GM06990 (cell line): ENCODE results near the gene KLHL29.

Experiments
- DNase-seq: peaks from one replicate; pipeline ENCODE4 v3.0.0-alpha.2; 2011; ENCODE audit not compliant: insufficient read length; ENCODE audit errors: extremely low read depth
- H3K27me3 ChIP-seq: replicated peaks from 2 replicates; pipeline ENCODE4 v1.6.0; 2011; ENCODE audit warnings: low read length; ENCODE audit not compliant: control insufficient read depth, insufficient read depth
- H3K36me3 ChIP-seq: 2 replicates; pipeline ENCODE4 v1.5.1; 2011; ENCODE audit warnings: low read length; ENCODE audit not compliant: control insufficient read depth, insufficient read depth
- H3K4me3 ChIP-seq: replicated peaks from 2 replicates; pipeline ENCODE4 v1.5.1; 2011; ENCODE audit warnings: low read depth, mild to moderate bottlenecking, control low read depth, low read length
- TF ChIP-seq, protein P1 (sequence below): IDR thresholded peaks from 2 replicates; pipeline ENCODE4 v1.5.1; 2011; ENCODE audit warnings: low read length, control low read depth, mild to moderate bottlenecking, inconsistent platforms; ENCODE audit not compliant: insufficient read depth, poor library complexity, severe bottlenecking

The KLHL29 gene

DNA sequence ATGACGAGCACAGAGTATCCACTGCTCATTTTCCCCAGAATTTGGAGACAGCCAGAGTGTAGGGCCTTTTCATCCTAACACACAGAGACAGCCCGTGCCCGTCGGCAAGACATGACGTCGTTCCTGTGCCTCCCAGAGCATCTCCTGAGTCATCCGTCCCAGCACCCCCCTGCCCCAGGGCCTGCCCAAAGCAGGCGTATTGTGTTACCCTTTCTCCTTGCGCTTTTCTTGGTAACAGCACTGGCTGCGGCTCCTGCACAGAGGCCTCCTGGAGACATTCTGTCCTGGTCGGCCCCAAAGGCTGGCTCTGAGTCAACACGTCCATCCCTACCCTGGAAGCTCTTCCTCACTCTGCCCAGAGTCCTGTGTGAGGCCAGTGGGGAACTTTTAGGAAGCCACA is 217.1 kb downstream of the KLHL29 start:
- TF ChIP-seq, protein P1, sequence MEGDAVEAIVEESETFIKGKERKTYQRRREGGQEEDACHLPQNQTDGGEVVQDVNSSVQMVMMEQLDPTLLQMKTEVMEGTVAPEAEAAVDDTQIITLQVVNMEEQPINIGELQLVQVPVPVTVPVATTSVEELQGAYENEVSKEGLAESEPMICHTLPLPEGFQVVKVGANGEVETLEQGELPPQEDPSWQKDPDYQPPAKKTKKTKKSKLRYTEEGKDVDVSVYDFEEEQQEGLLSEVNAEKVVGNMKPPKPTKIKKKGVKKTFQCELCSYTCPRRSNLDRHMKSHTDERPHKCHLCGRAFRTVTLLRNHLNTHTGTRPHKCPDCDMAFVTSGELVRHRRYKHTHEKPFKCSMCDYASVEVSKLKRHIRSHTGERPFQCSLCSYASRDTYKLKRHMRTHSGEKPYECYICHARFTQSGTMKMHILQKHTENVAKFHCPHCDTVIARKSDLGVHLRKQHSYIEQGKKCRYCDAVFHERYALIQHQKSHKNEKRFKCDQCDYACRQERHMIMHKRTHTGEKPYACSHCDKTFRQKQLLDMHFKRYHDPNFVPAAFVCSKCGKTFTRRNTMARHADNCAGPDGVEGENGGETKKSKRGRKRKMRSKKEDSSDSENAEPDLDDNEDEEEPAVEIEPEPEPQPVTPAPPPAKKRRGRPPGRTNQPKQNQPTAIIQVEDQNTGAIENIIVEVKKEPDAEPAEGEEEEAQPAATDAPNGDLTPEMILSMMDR, result no peak
- DNase-seq, result no peak
- no peak overlapping the region for H3K4me3 ChIP-seq
- no peaks in the 10 kb centered on the region; the same call in 1 of the 2 replicates for H3K27me3 ChIP-seq
- H3K36me3 ChIP-seq, result no peaks in the 10 kb centered on the region

- no peak for DNase-seq
- TF ChIP-seq, protein P1, result no peak
- Histone ChIP-seq H3K36me3 (no peaks in the 10 kb centered on the region), H3K27me3 (no peaks in the 10 kb centered on the region), H3K4me3 (no peak overlapping the region)
These were observed 218.2 kb downstream of the KLHL29 start for GRCh38 chr2:23603156-23603555.

DNA sequence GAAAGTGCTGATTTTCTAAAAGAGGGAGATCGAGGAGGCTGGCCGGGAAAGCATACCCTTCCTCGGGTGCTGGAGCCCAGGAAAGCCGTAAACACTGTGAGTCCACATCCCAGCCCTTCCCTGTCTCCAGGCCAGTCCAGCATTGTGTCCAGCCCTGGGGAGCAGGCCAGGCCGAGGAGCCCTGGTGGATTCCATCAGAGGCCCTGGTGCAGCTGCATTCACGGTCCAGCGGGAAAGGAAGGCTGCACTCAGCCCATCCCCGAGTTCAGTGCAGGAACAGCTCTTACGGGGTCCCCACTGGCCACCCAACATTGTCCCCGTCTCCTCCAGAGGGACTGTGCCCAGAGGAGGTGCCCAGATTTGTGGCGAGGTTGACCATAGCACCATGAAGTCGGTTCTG is 218.6 kb downstream of the KLHL29 start:
- no peak overlapping the region for H3K4me3 ChIP-seq
- H3K27me3 ChIP-seq, result no peaks in the 10 kb centered on the region
- no peaks in the 10 kb centered on the region for H3K36me3 ChIP-seq
- TF ChIP-seq, protein P1, result no peak
- DNase-seq, result no peak

- TF ChIP-seq, protein P1, result no peak
- no peak for DNase-seq
- H3K4me3 ChIP-seq, result no peak overlapping the region
- no peaks in the 10 kb centered on the region for H3K36me3 ChIP-seq
- H3K27me3 ChIP-seq, result no peaks in the 10 kb centered on the region
These were observed 219.8 kb downstream of the KLHL29 start for GRCh38 chr2:23604731-23605130.

- no peaks in the 10 kb centered on the region for H3K36me3 ChIP-seq
- no peaks in the 10 kb centered on the region for H3K27me3 ChIP-seq
- no peak overlapping the region for H3K4me3 ChIP-seq
- DNase-seq, result no peak
- TF ChIP-seq, protein P1, result no peak
These were observed 220.3 kb downstream of the KLHL29 start for GRCh38 chr2:23605236-23605635.

DNA sequence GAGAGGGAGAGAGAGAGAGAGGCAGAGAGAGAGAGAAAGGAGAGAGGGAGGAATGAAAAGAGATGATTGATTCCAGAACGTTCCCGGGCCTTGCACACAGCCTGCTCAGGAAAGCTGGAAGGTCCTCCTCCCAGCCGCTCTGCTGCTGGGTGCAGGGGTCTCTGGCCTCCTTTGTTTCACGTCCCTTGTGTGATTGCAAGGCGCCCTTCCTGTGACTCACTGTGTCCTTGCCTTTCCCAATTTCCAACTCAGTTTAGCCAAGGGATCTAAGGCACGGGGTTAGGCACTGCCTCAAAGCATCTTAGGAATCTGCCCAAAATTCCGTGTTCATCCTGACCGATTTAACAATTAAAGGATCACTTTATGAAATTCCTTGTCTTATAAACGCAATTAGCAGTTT is 221.2 kb downstream of the KLHL29 start:
- TF ChIP-seq, protein P1, result no peak
- H3K27me3 ChIP-seq, result no peaks in the 10 kb centered on the region
- DNase-seq, result no peak
- H3K4me3 ChIP-seq, result no peak overlapping the region
- no peaks in the 10 kb centered on the region for H3K36me3 ChIP-seq
